ENCODE measurements around the gene STXBP6.
A peak's percentile ranks its signal among the peaks of the same experiment; 100 is the strongest.

The STXBP6 gene

GRCh38 chr14:24996930-24997725 is 52.8 kb downstream of the STXBP6 start:
- intact Hi-C loops (cut with DNase I) = no loop called here

GRCh38 chr14:24995016-24995415 is 54.9 kb downstream of the STXBP6 start:
- intact Hi-C loops (cut with DNase I) = no loop called here

More at GRCh38 chr14:24996930-24997725, 52.8 kb downstream of the STXBP6 start:
- DNase-seq = no peak

GRCh38 chr14:24993631-24994030 is 56.3 kb downstream of the STXBP6 start:
- intact Hi-C loops (cut with DNase I) = no loop called here
- no peak for DNase-seq

More at GRCh38 chr14:24995016-24995415, 54.9 kb downstream of the STXBP6 start:
- no peak for DNase-seq

- intact Hi-C loops (cut with DNase I) = no loop called here
- DNase-seq = peak in 3 of 42 donors; percentile 11 to 46 (median 34)
Measured at GRCh38 chr14:24992624-24993360, 57.2 kb downstream of the STXBP6 start.

GRCh38 chr14:24991821-24992220 is 58.1 kb downstream of the STXBP6 start:
- no peak for DNase-seq
- intact Hi-C loops (cut with DNase I) = no loop called here

- intact Hi-C loops (cut with DNase I) = no loop called here
- no peak for DNase-seq
Measured at GRCh38 chr14:24991288-24991687, 58.7 kb downstream of the STXBP6 start.

- DNase-seq = no peak
- intact Hi-C loops (cut with DNase I) = no loop called here
Measured at GRCh38 chr14:24990773-24991172, 59.2 kb downstream of the STXBP6 start.

GRCh38 chr14:24990050-24990449 is 59.9 kb downstream of the STXBP6 start:
- intact Hi-C loops (cut with DNase I) = no loop called here
- DNase-seq = no peak

- no peak for DNase-seq
- intact Hi-C loops (cut with DNase I) = no loop called here
Measured at GRCh38 chr14:24988760-24989159, 61.2 kb downstream of the STXBP6 start.

GRCh38 chr14:24986206-24986893 is 63.6 kb downstream of the STXBP6 start:
- DNase-seq = peak in 11 of 42 donors; percentile 10 to 61 (median 31)
- intact Hi-C loops (cut with DNase I) = no loop called here

GRCh38 chr14:24984846-24985589 is 64.9 kb downstream of the STXBP6 start:
- intact Hi-C loops (cut with DNase I) = no loop called here

GRCh38 chr14:24982472-24983155 is 67.3 kb downstream of the STXBP6 start:
- intact Hi-C loops (cut with DNase I) = no loop called here
- no peak for DNase-seq

More at GRCh38 chr14:24984846-24985589, 64.9 kb downstream of the STXBP6 start:
- no peak for DNase-seq

GRCh38 chr14:24979725-24980239 is 70.2 kb downstream of the STXBP6 start:
- DNase-seq = no peak
- intact Hi-C loops (cut with DNase I) = no loop called here

GRCh38 chr14:24978862-24979724 is 70.9 kb downstream of the STXBP6 start:
- intact Hi-C loops (cut with DNase I) = no loop called here
- no peak for DNase-seq

- intact Hi-C loops (cut with DNase I) = no loop called here
- DNase-seq = no peak
Measured at GRCh38 chr14:24976602-24977001, 73.3 kb downstream of the STXBP6 start.

GRCh38 chr14:24975393-24975792 is 74.6 kb downstream of the STXBP6 start:
- intact Hi-C loops (cut with DNase I) = no loop called here
- no peak for DNase-seq

- intact Hi-C loops (cut with DNase I) = no loop called here
- no peak for DNase-seq
Measured at GRCh38 chr14:24974591-24975374, 75.2 kb downstream of the STXBP6 start.

Measured in head of caudate nucleus (tissue), 42 donors.